Uterus (tissue), 4 donors: Measurements from ENCODE around the gene OAS2. TPM values are rescaled to one million over a fixed set of nuclear protein-coding genes. Genes with fewer than 3 reads are reported as not detected.
A peak's percentile ranks its signal among the peaks of the same experiment; 100 is the strongest.

Source experiments
- DNase-seq, 2 donors: peaks; one replicate each; pipeline ENCODE4 v3.0.0-alpha.2; 2019 to 2020
- H3K27ac ChIP-seq, 2 donors: fragments of 200-600 bp; sonication (generic); 1 replicate in 1 of 2; 2 replicates in 1 of 2; pipeline ENCODE4 v1.5.1; 2016 to 2018
- H3K27me3 ChIP-seq, 2 donors: fragments of 200-600 bp; sonication (generic); one replicate each; pipeline ENCODE4 v1.5.1; 2018 to 2019; ENCODE audit warnings: control low read depth in 1 of 2
- H3K36me3 ChIP-seq, 2 donors: fragments of 200-600 bp; sonication (generic); one replicate each; pipeline ENCODE4 v1.5.1; 2019; ENCODE audit warnings: control low read depth in 1 of 2
- H3K4me1 ChIP-seq, 2 donors: fragments of 200-600 bp; sonication (generic); one replicate each; pipeline ENCODE4 v1.5.1; 2018 to 2019; ENCODE audit warnings: control low read depth in 1 of 2
- H3K4me3 ChIP-seq, 2 donors: fragments of 200-600 bp; sonication (generic); 1 replicate in 1 of 2; 2 replicates in 1 of 2; pipeline ENCODE4 v1.5.1; 2018 to 2019; ENCODE audit warnings: mild to moderate bottlenecking in 1 of 2
- H3K9me3 ChIP-seq, 2 donors: fragments of 200-600 bp; sonication (generic); one replicate each; pipeline ENCODE4 v1.5.1; 2019; ENCODE audit warnings: control low read depth in 1 of 2
- CTCF ChIP-seq, 4 experiments: fragments of 200-600 bp in 2 of 4; fragments of 450-650 bp in 2 of 4; sonication (generic) in 2 of 4; IDR thresholded peaks; one replicate each; pipeline ENCODE4 v1.5.1; 2016 to 2019; ENCODE audit warnings: antibody characterized with exemption in 4 of 4, mild to moderate bottlenecking in 2 of 4, moderate library complexity in 1 of 4
- POLR2A ChIP-seq, 2 donors: fragments of 450-650 bp; IDR thresholded peaks; one replicate each; pipeline ENCODE4 v1.6.1; 2016; ENCODE audit warnings: antibody characterized with exemption in 2 of 2, mild to moderate bottlenecking in 1 of 2, moderate library complexity in 1 of 2
- intact Hi-C: fragments of 100-400 bp; cut with DNase I; formaldehyde crosslinking; loops from one replicate; pipeline ENCODE4 v1.15.1; 2023; ENCODE audit warnings: low total_unique reads
- total RNA-seq, 4 donors: library from RNA; depleted of rRNA in 3 of 4; stranded (reverse); fragments of >200 nt in 3 of 4; gene quantifications; one replicate each; pipeline versions ENCODE4 v1.1.0 to v1.2.4, GENCODE V29; 2014 to 2023
- donor health status: DM: yes; HTN: yes; CAD: no.

Gene OAS2
- total RNA-seq, 4 donors from 2014 or later, result 0.59 to 18.1 (median 6.1) TPM

- Histone ChIP-seq H3K27me3 (no peaks in the 10 kb centered on the region), H3K4me1 (no peaks in the 10 kb centered on the region), H3K27ac (no peak overlapping the region), H3K36me3 (no peaks in the 10 kb centered on the region), H3K4me3 (no peak overlapping the region), H3K9me3 (no peaks in the 10 kb centered on the region)
- no peak for DNase-seq
- peak; percentile 25 to 62 (median 48) for TF ChIP-seq CTCF (IDR thresholded peaks at IDR 0.05)
- no peak for TF ChIP-seq POLR2A (IDR thresholded peaks at IDR 0.05)
- intact Hi-C loops, result no loop called here
Observed at GRCh38 chr12:112992541-112993398, 14.5 kb downstream of the OAS2 start.

GRCh38 chr12:112995008-112995407, 16.7 kb downstream of the OAS2 start:
- H3K27ac ChIP-seq, result no peak overlapping the region
- no peaks in the 10 kb centered on the region for H3K4me1 ChIP-seq
- H3K27me3 ChIP-seq, result no peaks in the 10 kb centered on the region
- no peaks in the 10 kb centered on the region for H3K36me3 ChIP-seq
- no peak for TF ChIP-seq CTCF (IDR thresholded peaks at IDR 0.05)
- TF ChIP-seq POLR2A (IDR thresholded peaks at IDR 0.05), result no peak
- intact Hi-C loops, result no loop called here
- H3K4me3 ChIP-seq, result no peak overlapping the region
- H3K9me3 ChIP-seq, result no peaks in the 10 kb centered on the region
- DNase-seq, result no peak

- Histone ChIP-seq H3K9me3 (no peaks in the 10 kb centered on the region), H3K36me3 (no peaks in the 10 kb centered on the region), H3K27ac (no peak overlapping the region), H3K27me3 (no peaks in the 10 kb centered on the region), H3K4me1 (no peaks in the 10 kb centered on the region), H3K4me3 (no peak overlapping the region)
- DNase-seq, result no peak
- TF ChIP-seq CTCF (IDR thresholded peaks at IDR 0.05), result no peak
- TF ChIP-seq POLR2A (IDR thresholded peaks at IDR 0.05), result no peak
- intact Hi-C loops, result no loop called here
Observed at GRCh38 chr12:112996501-112996900, 18.2 kb downstream of the OAS2 start.

GRCh38 chr12:112997506-112997905, 19.2 kb downstream of the OAS2 start:
- Histone ChIP-seq H3K36me3 (no peaks in the 10 kb centered on the region), H3K4me1 (no peaks in the 10 kb centered on the region), H3K27ac (no peak overlapping the region), H3K4me3 (no peak overlapping the region), H3K9me3 (no peaks in the 10 kb centered on the region), H3K27me3 (no peaks in the 10 kb centered on the region)
- intact Hi-C loops, result no loop called here
- no peak for DNase-seq
- TF ChIP-seq CTCF (IDR thresholded peaks at IDR 0.05) (no peak), POLR2A (IDR thresholded peaks at IDR 0.05) (no peak)

- intact Hi-C loops, result no loop called here
- no peaks in the 10 kb centered on the region for H3K4me1 ChIP-seq
- H3K36me3 ChIP-seq, result no peaks in the 10 kb centered on the region
- TF ChIP-seq POLR2A (IDR thresholded peaks at IDR 0.05) (no peak), CTCF (IDR thresholded peaks at IDR 0.05) (no peak)
- H3K27me3 ChIP-seq, result no peaks in the 10 kb centered on the region
- no peak overlapping the region for H3K27ac ChIP-seq
- no peaks in the 10 kb centered on the region for H3K9me3 ChIP-seq
- DNase-seq, result no peak
- H3K4me3 ChIP-seq, result no peak overlapping the region
Observed at GRCh38 chr12:112998987-112999767, 20.9 kb downstream of the OAS2 start.
